ENCODE data around the gene ODC1.
A peak's percentile ranks its signal among the peaks of the same experiment; 100 is the strongest.

The ODC1 gene

DNA sequence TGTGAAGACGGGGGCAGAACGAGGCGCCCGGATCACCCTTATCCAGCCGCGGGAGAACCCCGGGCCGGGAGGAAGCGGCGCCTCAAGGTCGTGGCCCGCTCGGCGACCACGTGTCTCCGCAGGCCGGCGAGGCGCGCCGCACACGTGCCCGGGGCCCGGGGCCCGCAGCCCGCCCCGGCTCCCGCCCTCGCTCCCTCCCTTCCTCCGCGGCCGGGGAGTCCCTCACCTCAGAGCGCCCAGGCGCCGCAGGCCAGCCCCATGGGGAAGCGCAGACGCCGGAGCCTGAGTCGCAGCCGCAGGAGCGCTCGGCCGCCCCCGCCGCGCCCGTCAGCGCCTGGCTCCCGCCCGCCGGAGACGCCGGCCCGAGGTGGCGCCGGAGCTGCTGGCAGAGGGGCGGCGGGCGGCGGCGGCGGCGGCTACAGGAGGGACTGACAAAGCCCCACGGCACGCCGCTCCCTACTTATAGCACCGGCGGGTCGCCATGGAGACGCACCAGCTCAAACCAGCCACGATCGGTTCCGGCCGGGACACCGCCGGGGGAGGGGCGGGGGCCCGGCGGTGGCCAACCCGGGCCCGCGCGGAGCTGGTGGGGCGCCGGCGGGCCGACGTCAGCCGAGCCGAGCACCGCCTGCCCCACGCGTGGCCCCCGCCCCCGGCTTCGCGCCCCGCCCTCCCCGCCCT lies at the start of gene ODC1:
Gene ODC1 (minus strand): TSS at position 433 of the 681 bp plus-strand sequence. CDS start 3,295 bp downstream, outside the sequence.
- in situ Hi-C loops (cut with HindIII; ENCODE audit: low sequenced_read_pairs), result loop anchor here (5.0 kb wide), 1 partner anchor 219 kb away; no protein-coding TSS in a partner anchor
- H3K4me3 ChIP-seq (ENCODE audit: low read depth, low read length), result peak within 1 kb of the TSS; percentile 66
- DNase-seq (ENCODE audit: low read depth), result peak; percentile 78
- TF ChIP-seq, protein P1, sequence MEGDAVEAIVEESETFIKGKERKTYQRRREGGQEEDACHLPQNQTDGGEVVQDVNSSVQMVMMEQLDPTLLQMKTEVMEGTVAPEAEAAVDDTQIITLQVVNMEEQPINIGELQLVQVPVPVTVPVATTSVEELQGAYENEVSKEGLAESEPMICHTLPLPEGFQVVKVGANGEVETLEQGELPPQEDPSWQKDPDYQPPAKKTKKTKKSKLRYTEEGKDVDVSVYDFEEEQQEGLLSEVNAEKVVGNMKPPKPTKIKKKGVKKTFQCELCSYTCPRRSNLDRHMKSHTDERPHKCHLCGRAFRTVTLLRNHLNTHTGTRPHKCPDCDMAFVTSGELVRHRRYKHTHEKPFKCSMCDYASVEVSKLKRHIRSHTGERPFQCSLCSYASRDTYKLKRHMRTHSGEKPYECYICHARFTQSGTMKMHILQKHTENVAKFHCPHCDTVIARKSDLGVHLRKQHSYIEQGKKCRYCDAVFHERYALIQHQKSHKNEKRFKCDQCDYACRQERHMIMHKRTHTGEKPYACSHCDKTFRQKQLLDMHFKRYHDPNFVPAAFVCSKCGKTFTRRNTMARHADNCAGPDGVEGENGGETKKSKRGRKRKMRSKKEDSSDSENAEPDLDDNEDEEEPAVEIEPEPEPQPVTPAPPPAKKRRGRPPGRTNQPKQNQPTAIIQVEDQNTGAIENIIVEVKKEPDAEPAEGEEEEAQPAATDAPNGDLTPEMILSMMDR (IDR thresholded peaks at IDR 0.05; ENCODE audit: low read depth, low read length, missing control alignments), result no peak

DNA sequence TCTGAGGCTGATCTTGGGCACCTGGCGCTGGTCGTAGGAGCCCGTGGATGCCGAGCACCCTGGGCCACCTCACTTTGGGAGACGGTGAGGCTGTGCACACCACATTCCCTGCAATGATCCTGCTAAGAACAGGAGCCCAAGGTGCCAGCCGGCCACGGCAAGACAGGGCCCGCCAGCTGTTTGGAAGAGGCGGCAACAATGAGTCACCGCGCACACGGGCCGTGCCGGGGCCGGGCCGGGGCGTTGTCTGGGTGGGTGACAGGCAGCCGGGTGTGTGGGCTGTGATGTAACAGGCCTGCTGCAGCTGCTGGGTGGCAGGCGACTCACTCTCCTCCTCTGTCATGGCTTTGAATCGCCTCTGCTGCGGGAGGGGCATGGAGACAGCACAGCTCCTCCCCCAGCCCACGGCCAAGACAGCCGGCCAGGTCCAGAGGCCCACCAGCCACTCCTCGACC lies 49.7 kb upstream of the ODC1 start:
- in situ Hi-C loops (cut with HindIII; ENCODE audit: low sequenced_read_pairs), result no loop called here
- no peak for DNase-seq (ENCODE audit: low read depth)
- no peak overlapping the region for H3K4me3 ChIP-seq (ENCODE audit: low read depth, low read length)
- TF ChIP-seq, protein P1 (IDR thresholded peaks at IDR 0.05; ENCODE audit: low read depth, low read length, missing control alignments), result no peak

DNA sequence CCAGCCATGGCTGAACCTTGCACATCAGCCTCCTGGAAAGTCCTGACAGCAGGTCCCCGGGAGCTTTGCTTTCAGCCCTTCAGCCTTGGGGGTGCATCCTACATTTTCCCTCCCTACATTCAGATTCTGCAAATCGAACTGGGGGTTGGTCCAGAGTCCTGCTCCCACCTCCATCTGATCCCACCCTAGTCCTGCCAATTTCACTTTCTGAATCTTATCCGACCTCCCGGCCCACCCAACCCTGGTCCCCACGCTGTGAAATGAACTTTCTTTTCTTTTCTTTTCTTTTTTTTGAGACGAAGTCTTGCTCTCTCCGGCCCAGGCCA lies 47.8 kb upstream of the ODC1 start:
- no peak for DNase-seq (ENCODE audit: low read depth)
- no peak overlapping the region for H3K4me3 ChIP-seq (ENCODE audit: low read depth, low read length)
- TF ChIP-seq, protein P1 (IDR thresholded peaks at IDR 0.05; ENCODE audit: low read depth, low read length, missing control alignments), result no peak
- in situ Hi-C loops (cut with HindIII; ENCODE audit: low sequenced_read_pairs), result no loop called here

DNA sequence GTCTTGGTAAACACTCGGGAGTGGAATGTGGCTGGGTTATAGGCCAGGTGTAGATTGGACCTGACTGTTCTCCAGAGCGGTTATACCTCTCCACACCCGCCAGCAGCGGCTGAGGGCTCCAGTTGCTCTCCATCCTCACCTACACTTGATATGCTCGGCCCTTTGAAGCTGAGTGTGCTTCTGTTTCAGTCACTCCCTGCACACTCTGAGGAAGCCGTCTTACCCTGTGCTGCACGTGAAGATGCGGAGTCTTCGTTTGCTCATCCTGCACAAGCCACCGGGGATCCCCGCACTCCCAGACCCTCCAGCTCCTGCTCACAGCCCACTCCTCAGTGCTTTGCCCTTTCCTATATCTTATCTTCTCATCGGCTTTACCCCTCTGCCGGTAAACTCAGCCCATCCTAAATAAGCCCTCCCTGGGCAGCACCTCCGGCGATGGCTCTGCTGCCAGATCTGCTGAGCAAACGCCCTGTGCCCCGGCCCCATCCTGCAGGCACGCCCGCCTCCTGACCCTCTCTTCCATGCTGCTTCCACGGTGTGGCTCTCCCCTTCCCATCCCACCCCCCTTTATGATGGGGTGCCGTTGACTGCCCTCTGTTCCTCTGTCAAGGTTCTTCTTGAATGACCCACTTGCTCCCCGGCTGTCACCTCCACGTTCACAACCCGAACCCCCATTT lies 47.3 kb upstream of the ODC1 start:
- in situ Hi-C loops (cut with HindIII; ENCODE audit: low sequenced_read_pairs), result no loop called here
- no peak overlapping the region for H3K4me3 ChIP-seq (ENCODE audit: low read depth, low read length)
- TF ChIP-seq, protein P1 (IDR thresholded peaks at IDR 0.05; ENCODE audit: low read depth, low read length, missing control alignments), result no peak
- no peak for DNase-seq (ENCODE audit: low read depth)

DNA sequence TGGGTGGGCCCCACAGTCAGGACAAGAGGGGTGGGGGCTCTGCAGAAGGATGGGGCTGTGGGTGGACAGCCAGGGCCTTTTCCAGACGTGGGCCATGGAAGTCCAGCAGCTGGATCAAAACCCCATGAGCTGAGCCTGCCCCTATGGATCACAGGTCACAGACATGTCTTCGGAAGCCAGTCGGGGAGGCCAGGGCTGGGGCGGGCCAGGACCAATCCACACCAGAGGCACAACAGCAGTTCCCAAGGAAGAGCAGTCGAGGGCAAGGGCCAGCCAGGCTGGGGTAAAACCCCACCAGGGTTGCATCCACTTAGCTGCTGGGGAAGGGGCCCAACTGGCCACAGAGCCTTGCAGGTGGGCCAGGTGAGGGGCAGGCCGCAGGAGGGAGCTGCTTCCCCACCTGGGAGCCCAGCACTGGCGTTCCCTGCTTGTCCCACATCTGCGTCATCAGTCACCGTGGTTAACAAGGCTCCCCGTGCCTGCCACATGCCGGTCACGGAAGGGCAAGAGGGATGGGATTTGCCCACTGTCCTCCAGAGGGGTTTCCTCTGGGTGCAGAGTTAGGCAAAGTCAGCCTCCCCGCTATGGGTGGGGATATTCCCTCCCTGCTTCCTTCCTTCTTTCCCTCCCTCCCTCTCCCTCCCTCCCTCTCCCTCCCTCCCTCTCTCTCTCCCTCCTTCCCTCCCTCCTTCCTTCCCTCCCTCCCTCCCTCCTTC lies 46.4 kb upstream of the ODC1 start:
- in situ Hi-C loops (cut with HindIII; ENCODE audit: low sequenced_read_pairs), result no loop called here

More for the DNA sequence above, 46.4 kb upstream of the ODC1 start:
- H3K4me3 ChIP-seq (ENCODE audit: low read depth, low read length), result no peak overlapping the region
- no peak for DNase-seq (ENCODE audit: low read depth)
- TF ChIP-seq, protein P1 (IDR thresholded peaks at IDR 0.05; ENCODE audit: low read depth, low read length, missing control alignments), result no peak
